Epidermal melanocyte (primary cell): ENCODE results near the gene RPUSD2.

ENCODE experiments used
- DNase-seq: peaks from one replicate; pipeline ENCODE4 v3.0.0; 2011; ENCODE audit warnings: low spot score; ENCODE audit not compliant: insufficient read length

Gene RPUSD2

DNA sequence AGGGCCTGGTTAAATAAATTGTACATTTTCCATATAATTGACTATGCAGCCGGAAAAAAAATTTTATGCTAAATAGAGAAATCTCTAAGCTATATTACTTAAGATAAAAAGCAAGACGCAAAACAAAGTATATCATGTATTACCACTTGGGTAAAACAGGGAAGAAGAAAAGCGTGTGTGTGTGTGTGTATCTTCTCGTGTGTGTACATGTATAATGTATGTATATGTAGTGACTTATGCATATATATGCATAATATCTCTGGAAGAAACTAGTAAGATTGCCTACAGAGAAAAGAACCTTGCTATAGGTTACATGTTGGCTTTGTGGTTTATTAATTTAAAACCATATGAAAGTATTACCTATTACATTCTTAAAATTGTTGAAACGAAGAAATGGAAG is 44.0 kb downstream of the RPUSD2 start:
- no peak for DNase-seq

GRCh38 chr15:40618023-40618422 is 48.9 kb downstream of the RPUSD2 start:
- no peak for DNase-seq

DNA sequence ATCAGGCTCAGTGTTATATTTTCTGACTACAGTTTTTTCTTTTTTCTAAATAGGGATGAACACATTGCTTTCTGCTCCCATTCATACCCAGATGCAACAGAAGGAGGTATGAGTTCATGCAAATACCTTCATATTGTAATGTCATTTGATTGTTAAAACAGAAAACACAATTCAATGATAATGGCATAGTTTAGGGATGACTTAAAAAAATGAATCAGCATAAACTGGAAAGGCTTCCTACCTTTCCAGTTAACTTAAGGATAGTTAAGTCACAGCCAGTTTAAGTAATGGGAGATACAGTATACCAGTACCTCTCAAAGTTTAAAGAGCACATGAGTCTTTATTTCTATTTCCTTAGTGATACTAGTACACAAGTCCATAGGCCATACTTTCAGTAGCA is 49.8 kb downstream of the RPUSD2 start:
- DNase-seq: no peak

GRCh38 chr15:40623361-40623760 is 54.3 kb downstream of the RPUSD2 start:
- DNase-seq: no peak
